HepG2 (cell line): Measurements from ENCODE around the gene IP6K3. TPM values are rescaled to one million over a fixed set of nuclear protein-coding genes. Genes with fewer than 3 reads are reported as not detected.

Source experiments
- HNF4A ChIP-seq: sonication (generic); formaldehyde crosslinking; IDR thresholded peaks from 2 replicates; pipeline ENCODE4 v1.4.0; 2020; ENCODE audit warnings: missing genetic modification reagents
- KLF16 ChIP-seq, 2 experiments: sonication (generic) in 1 of 2; formaldehyde crosslinking in 1 of 2; IDR thresholded peaks; 2 replicates each; pipeline versions ENCODE4 v1.6.1 to v1.8.0; 2016 to 2023; ENCODE audit warnings: missing genetic modification reagents in 2 of 2, missing compliant biosample characterization in 1 of 2
- NBN ChIP-seq: fragments of 450-650 bp; conservative IDR thresholded peaks from 2 replicates; pipeline ENCODE4 v1.6.1; 2017
- TEAD2 ChIP-seq: sonication (generic); formaldehyde crosslinking; IDR thresholded peaks from 2 replicates; pipeline ENCODE4 v1.9.0; 2021; ENCODE audit warnings: missing genetic modification reagents
- ZNF207 ChIP-seq: fragments of 450-650 bp; IDR thresholded peaks from 2 replicates; pipeline ENCODE4 v1.6.1; 2016; ENCODE audit warnings: antibody characterized with exemption, borderline replicate concordance
- ZNF335 ChIP-seq: sonication (generic); formaldehyde crosslinking; IDR thresholded peaks from 2 replicates; pipeline ENCODE4 v1.4.0; 2020; ENCODE audit warnings: missing genetic modification reagents
- ZNF616 ChIP-seq: sonication (generic); formaldehyde crosslinking; IDR thresholded peaks from 2 replicates; pipeline ENCODE4 v1.5.0; 2020; ENCODE audit warnings: low read depth, mild to moderate bottlenecking, missing genetic modification reagents
- polyA plus RNA-seq, 8 experiments: library from polyadenylated mRNA; depleted of rRNA in 3 of 8; stranded (reverse) in 7 of 8; unstranded in 1 of 8; fragments of >200 nt; fragmentation: Illumina TruSeq in 4 of 8; extraction: Trizol in 4 of 8; gene quantifications; 2 replicates each; pipeline versions ENCODE4 v1.2.1 to v1.2.3, GENCODE V29; 2011 to 2016; ENCODE audit warnings: low read depth in 4 of 8, missing spikeins in 1 of 8, mixed read lengths in 1 of 8; ENCODE audit not compliant: insufficient read depth in 1 of 8
- total RNA-seq, 5 experiments: library from RNA; depleted of rRNA; stranded (reverse); fragments of >200 nt; fragmentation: Illumina TruSeq; extraction: Trizol; gene quantifications; 2 replicates each; pipeline ENCODE4 v1.2.3, GENCODE V29; 2016; ENCODE audit warnings: low read depth in 1 of 5
- TF ChIP-seq, protein P1 (sequence below): sonication (generic); formaldehyde crosslinking; IDR thresholded peaks from 2 replicates; pipeline ENCODE4 v1.8.0; 2022; ENCODE audit warnings: missing genetic modification reagents, mild to moderate bottlenecking, moderate library complexity, borderline replicate concordance
- TF ChIP-seq, protein P2 (sequence below): sonication (generic); formaldehyde crosslinking; IDR thresholded peaks from 2 replicates; pipeline ENCODE4 v1.5.0; 2020; ENCODE audit warnings: mild to moderate bottlenecking, missing genetic modification reagents
- TF ChIP-seq, protein P3 (sequence below): sonication (generic); formaldehyde crosslinking; conservative IDR thresholded peaks from 2 replicates; pipeline ENCODE4 v1.4.0; 2020; ENCODE audit warnings: missing genetic modification reagents
- TF ChIP-seq, protein P4 (sequence below): sonication (generic); formaldehyde crosslinking; IDR thresholded peaks from 2 replicates; pipeline ENCODE4 v1.9.0; 2021; ENCODE audit warnings: missing genetic modification reagents, borderline replicate concordance
- TF ChIP-seq, protein P5 (sequence below): sonication (generic); formaldehyde crosslinking; IDR thresholded peaks from 2 replicates; pipeline ENCODE4 v1.4.0; 2020; ENCODE audit warnings: missing genetic modification reagents
- TF ChIP-seq, protein P6 (sequence below): sonication (generic); formaldehyde crosslinking; IDR thresholded peaks from 2 replicates; pipeline ENCODE4 v1.4.0; 2020; ENCODE audit warnings: missing genetic modification reagents

Gene IP6K3
- total and polyA plus RNA-seq, 2 of the 13 experiments (the other 11 are each of a cell fraction or from before 2014, with no cell fraction given), result 0.11 to 0.18 TPM

DNA sequence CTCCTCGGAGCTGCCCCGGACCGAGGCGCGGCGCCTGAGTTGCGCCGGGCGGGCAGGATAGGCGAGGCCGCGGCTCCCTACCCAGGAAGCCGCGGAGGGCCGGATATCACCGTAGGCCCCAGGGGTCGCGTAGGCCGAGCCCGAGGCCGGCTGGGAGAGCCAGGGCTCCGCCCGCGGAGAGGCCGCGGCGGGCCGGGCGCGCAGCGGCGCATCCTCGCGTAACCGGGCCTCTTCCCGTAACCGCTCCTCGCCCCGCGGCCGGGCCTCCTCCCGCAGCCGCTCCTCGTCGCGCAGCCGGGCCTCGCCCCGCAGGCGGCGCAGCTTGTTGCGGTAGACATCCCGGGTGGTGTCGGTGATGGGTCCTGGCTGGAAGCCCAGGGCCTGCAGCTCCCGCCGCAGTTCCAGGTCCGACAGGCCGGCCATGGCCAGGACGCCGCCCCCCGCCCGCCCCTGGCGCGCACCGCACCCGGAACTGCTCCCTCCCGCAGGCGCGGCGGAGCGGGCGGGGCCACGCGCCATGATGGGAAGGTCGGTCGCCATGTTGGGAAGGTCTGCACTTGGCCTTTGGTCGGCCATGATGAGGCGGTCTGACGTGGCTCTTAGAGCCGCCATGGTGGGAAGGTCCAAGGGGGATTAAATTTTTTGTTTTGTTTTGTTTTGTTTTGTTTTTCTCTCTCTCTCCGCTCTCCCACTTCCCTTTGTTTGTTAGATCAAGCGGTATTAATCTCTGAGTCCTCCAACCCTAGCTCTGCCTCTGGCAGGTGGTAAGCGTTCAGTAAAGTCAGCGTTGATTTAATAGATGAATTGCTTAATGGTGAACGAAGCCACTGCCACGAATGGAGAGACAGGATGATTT, 42.2 kb upstream of the IP6K3 start, which contains the start of gene LEMD2 (continued):
- TF ChIP-seq, protein P1, sequence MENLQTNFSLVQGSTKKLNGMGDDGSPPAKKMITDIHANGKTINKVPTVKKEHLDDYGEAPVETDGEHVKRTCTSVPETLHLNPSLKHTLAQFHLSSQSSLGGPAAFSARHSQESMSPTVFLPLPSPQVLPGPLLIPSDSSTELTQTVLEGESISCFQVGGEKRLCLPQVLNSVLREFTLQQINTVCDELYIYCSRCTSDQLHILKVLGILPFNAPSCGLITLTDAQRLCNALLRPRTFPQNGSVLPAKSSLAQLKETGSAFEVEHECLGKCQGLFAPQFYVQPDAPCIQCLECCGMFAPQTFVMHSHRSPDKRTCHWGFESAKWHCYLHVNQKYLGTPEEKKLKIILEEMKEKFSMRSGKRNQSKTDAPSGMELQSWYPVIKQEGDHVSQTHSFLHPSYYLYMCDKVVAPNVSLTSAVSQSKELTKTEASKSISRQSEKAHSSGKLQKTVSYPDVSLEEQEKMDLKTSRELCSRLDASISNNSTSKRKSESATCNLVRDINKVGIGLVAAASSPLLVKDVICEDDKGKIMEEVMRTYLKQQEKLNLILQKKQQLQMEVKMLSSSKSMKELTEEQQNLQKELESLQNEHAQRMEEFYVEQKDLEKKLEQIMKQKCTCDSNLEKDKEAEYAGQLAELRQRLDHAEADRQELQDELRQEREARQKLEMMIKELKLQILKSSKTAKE (CRISPR knock-in tag), result peak; percentile 58; the same call in 1 of the 2 replicates
- TF ChIP-seq, protein P2, sequence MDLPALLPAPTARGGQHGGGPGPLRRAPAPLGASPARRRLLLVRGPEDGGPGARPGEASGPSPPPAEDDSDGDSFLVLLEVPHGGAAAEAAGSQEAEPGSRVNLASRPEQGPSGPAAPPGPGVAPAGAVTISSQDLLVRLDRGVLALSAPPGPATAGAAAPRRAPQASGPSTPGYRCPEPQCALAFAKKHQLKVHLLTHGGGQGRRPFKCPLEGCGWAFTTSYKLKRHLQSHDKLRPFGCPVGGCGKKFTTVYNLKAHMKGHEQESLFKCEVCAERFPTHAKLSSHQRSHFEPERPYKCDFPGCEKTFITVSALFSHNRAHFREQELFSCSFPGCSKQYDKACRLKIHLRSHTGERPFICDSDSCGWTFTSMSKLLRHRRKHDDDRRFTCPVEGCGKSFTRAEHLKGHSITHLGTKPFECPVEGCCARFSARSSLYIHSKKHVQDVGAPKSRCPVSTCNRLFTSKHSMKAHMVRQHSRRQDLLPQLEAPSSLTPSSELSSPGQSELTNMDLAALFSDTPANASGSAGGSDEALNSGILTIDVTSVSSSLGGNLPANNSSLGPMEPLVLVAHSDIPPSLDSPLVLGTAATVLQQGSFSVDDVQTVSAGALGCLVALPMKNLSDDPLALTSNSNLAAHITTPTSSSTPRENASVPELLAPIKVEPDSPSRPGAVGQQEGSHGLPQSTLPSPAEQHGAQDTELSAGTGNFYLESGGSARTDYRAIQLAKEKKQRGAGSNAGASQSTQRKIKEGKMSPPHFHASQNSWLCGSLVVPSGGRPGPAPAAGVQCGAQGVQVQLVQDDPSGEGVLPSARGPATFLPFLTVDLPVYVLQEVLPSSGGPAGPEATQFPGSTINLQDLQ, result peak; percentile 29; the same call in 1 of the 2 replicates
- TF ChIP-seq HNF4A (CRISPR knock-in tag) (peak; percentile 45), ZNF335 (CRISPR knock-in tag) (peak; percentile 93), ZNF207 (no peak), KLF16 (CRISPR knock-in tag; IDR thresholded peaks at IDR 0.05) (peak in 1 of 2 experiments; percentile 72; a peak in 1 of 4 replicates), ZNF616 (CRISPR knock-in tag) (peak; percentile 84; the same call in 1 of the 2 replicates), NBN (no peak), TEAD2 (0 out of 2 replicates have a peak, but pooled peaks have one; percentile 65)
- TF ChIP-seq, protein P3, sequence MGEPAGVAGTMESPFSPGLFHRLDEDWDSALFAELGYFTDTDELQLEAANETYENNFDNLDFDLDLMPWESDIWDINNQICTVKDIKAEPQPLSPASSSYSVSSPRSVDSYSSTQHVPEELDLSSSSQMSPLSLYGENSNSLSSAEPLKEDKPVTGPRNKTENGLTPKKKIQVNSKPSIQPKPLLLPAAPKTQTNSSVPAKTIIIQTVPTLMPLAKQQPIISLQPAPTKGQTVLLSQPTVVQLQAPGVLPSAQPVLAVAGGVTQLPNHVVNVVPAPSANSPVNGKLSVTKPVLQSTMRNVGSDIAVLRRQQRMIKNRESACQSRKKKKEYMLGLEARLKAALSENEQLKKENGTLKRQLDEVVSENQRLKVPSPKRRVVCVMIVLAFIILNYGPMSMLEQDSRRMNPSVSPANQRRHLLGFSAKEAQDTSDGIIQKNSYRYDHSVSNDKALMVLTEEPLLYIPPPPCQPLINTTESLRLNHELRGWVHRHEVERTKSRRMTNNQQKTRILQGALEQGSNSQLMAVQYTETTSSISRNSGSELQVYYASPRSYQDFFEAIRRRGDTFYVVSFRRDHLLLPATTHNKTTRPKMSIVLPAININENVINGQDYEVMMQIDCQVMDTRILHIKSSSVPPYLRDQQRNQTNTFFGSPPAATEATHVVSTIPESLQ (CRISPR knock-in tag), result no peak
- TF ChIP-seq, protein P4, sequence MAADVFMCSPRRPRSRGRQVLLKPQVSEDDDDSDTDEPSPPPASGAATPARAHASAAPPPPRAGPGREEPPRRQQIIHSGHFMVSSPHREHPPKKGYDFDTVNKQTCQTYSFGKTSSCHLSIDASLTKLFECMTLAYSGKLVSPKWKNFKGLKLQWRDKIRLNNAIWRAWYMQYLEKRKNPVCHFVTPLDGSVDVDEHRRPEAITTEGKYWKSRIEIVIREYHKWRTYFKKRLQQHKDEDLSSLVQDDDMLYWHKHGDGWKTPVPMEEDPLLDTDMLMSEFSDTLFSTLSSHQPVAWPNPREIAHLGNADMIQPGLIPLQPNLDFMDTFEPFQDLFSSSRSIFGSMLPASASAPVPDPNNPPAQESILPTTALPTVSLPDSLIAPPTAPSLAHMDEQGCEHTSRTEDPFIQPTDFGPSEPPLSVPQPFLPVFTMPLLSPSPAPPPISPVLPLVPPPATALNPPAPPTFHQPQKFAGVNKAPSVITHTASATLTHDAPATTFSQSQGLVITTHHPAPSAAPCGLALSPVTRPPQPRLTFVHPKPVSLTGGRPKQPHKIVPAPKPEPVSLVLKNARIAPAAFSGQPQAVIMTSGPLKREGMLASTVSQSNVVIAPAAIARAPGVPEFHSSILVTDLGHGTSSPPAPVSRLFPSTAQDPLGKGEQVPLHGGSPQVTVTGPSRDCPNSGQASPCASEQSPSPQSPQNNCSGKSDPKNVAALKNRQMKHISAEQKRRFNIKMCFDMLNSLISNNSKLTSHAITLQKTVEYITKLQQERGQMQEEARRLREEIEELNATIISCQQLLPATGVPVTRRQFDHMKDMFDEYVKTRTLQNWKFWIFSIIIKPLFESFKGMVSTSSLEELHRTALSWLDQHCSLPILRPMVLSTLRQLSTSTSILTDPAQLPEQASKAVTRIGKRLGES (CRISPR knock-in tag), result 0 out of 2 replicates have a peak, but pooled peaks have one; percentile 36
- TF ChIP-seq, protein P5, sequence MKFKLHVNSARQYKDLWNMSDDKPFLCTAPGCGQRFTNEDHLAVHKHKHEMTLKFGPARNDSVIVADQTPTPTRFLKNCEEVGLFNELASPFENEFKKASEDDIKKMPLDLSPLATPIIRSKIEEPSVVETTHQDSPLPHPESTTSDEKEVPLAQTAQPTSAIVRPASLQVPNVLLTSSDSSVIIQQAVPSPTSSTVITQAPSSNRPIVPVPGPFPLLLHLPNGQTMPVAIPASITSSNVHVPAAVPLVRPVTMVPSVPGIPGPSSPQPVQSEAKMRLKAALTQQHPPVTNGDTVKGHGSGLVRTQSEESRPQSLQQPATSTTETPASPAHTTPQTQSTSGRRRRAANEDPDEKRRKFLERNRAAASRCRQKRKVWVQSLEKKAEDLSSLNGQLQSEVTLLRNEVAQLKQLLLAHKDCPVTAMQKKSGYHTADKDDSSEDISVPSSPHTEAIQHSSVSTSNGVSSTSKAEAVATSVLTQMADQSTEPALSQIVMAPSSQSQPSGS (CRISPR knock-in tag), result 0 out of 2 replicates have a peak, but pooled peaks have one; percentile 16
- TF ChIP-seq, protein P6, sequence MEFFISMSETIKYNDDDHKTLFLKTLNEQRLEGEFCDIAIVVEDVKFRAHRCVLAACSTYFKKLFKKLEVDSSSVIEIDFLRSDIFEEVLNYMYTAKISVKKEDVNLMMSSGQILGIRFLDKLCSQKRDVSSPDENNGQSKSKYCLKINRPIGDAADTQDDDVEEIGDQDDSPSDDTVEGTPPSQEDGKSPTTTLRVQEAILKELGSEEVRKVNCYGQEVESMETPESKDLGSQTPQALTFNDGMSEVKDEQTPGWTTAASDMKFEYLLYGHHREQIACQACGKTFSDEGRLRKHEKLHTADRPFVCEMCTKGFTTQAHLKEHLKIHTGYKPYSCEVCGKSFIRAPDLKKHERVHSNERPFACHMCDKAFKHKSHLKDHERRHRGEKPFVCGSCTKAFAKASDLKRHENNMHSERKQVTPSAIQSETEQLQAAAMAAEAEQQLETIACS, result peak; percentile 75
